ENCODE measurements around the gene ANO2.

Gene ANO2

DNA sequence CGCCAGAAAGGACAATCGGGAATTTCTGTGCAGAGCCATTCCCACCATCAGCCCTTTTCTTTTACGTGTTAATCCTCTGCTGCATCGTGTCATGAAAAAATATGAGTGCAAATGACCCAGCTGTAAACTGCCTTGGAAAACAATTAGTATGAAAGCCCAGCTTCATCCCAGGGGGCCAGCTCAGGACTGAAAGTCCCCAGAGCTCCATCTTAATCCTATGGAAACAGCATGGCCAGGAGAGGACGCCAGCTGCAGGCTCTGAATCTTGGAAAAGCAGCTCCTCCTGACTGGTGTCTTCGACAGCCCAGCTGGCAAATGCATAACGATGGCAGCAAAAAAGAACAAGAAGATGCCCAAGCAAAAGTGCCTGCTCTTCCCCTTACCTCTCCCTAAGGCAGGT lies 321.6 kb downstream of the ANO2 start:
- DNase-seq (ENCODE audit: low read depth, low spot score), result no peak

DNA sequence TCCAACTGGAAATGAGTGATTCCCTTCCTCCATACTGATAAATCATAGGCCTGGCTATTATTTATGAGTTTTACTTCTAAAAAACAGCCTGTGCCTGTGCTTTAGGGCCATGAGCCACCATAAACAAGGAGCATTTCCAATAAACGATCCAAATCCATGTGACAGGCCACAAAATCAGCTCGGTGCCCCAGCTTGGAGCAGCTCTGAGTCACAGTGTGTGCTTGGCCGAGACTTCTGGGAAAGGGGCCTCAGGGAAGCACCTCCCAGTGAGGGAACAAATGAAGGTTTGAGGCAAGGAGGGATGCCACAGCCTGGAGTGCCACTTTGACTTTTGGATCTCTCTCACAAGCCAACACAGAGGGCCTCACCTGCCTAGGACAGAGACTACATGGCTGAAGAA lies 322.8 kb downstream of the ANO2 start:
- DNase-seq (ENCODE audit: low read depth, low spot score), result no peak

DNA sequence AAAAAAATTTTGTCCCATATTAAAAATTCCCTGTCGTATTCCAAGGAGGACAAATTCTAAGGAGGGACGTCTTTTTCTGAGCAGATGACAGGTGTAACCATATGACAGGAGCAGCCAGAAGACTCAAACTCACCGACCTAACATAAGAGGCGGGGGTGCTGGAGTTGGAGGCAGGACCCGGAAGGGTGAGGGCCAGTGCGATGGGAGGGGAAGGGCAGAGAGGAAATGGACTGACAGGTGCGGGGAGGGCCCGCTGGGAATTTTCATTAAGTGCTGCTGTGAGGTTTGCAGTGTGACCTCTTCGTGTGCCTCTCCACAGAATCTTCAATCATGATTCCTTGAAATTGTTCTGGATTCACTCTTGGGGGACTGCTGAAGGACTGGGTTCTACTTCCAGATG lies 323.7 kb downstream of the ANO2 start:
- DNase-seq (ENCODE audit: low read depth, low spot score), result no peak

DNA sequence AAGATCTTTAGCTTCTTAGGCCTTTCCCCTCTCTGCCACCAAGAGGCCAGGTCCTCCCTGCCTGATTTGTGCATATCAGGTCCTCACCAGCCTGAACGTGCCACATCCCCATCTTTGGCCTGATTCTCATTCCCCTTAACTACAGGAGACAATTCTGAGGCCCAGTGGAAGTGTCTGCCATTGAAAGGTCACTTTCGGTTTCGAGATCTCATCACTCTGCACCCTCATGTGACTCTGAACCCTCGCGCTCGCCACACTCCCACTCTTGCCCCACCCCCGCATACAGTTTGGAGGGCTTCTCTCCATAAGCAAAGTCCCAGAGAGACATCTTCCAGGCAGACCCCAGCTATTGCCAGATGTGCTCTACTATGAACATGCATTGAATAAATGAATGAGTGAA lies 324.2 kb downstream of the ANO2 start:
- no peak for DNase-seq (ENCODE audit: low read depth, low spot score)

DNA sequence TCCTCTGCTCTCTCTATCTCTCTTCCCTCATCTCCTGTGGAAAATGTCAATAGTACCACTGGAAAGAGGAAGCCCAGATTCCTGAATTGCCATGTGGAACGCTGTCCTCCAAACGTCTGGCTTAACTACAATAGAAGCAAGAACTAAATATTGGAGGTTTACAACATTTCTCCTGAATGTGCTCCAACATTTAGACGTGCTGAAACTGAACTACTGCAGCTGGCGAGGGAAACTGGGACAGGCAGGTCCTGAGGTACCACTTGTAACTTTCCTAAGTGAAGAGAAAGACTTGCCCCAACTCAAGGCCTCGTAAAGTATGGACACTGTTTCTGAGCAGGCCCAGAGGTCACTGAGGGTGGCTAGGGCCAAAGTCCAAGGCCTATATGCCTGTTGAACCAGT lies 325.4 kb downstream of the ANO2 start:
- DNase-seq (ENCODE audit: low read depth, low spot score), result no peak

DNA sequence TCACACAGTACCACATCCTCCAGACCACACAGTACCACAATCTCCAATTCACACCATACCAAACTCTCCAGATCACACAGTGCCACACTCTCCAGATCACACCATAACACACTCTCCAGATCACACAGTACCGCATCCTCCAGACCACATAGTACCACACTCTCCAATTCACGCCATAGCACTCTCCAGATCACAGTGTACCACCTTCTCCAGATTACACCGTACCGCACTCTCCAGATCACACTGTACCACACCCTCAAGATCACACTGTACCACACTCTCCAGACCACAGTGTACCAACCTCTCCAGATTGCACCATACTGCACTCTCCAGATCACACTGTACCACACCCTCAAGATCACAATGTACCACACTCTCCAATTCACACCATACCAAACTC lies 328.2 kb downstream of the ANO2 start:
- DNase-seq (ENCODE audit: low read depth, low spot score), result no peak

DNA sequence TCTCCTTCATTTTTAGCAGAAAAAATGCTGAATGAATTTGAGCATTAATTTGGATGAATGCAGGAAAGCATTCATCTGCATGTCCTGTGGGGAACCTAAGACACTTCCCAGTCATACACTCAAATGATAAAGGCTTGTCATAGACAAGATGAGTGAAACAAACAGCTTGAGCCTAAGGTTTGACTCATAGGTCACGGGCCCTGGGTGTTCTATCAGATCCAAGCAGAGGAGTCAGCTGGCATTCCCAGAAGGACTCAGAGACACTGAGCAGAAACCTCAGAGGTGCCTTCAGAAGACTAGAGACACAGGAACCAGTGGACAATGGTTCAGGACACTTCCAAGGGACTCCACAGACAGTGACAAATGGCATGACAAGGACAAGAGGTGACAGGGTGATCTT lies 329.3 kb downstream of the ANO2 start:
- DNase-seq (ENCODE audit: low read depth, low spot score), result no peak

DNA sequence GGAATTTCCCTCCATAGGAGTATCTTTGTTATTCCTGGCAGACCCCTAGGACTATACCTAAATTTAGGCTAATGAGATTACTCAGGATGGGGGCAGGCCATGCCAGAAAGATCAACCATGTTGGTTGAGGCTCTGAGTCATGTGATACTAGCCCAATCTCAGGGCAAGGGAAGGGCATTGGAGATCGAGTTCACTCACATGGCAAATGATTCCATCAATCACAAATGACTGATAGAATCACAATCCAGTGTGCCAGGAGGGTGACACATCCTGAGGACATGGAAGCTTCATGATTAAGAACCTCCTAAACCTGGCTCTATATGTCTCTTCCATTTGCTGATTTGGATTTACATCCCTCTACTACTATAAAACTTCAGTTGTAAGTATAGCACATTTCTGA lies 330.8 kb downstream of the ANO2 start:
- DNase-seq (ENCODE audit: low read depth, low spot score), result no peak

DNA sequence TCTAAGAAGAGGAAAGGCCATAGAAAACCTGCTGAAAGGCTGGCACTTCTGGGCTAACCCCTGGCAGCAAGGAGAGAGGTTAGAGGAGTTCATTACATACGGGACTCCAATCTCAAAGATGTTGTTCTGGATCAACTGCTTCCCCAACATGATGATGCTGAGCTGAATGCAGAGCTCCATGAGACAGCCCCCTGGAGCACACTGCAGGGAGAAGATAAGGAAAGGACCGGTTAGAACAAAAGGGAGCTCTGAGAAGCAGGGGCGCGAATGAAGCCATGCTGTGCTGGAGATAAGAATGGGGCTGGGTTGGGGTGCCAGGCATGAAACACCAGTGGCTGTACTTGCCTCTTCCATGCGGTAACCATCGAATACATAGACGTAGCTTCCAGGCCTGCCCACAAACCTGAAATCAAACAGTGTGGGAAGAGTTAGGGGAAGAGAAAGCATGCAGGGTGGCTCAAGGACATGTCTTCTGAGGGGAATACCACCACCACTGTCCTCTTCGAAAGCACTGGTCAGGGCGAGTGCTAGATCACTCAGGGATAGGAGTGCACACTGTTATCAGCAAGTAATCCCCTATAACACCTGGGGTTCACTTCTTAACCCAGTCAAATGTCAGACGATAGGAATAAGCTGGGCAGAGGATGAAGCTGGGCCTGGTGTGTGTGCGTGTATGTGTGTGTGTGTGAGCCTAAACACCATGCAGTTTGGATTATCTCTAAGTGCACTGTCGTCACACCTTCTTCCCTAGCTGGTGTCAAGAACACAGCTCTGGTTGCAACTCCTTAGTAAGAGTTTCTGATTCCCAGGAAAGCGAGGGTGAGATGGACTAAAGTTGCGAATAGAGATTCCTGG lies 332.3 kb downstream of the ANO2 start:
- no peak for DNase-seq (ENCODE audit: low read depth, low spot score)

DNA sequence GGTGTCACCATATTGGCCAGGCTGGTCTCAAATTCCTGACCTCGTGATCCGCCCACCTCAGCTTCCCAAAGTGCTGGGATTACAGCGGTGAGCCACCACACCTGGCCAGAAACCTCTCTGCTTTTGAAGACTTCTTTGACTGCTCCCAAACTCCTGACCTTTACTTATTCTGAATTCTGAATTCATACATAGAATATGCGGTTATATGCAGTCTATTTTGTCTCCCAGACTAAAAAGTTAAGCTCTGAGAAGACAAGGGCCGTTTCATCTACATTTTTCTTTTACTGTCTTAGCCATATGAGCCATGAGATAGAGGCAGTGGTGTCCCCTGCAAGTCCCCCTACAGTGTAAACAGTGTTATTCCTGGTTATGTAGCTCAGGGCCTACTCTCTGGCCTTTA lies 333.9 kb downstream of the ANO2 start:
- no peak for DNase-seq (ENCODE audit: low read depth, low spot score)

DNA sequence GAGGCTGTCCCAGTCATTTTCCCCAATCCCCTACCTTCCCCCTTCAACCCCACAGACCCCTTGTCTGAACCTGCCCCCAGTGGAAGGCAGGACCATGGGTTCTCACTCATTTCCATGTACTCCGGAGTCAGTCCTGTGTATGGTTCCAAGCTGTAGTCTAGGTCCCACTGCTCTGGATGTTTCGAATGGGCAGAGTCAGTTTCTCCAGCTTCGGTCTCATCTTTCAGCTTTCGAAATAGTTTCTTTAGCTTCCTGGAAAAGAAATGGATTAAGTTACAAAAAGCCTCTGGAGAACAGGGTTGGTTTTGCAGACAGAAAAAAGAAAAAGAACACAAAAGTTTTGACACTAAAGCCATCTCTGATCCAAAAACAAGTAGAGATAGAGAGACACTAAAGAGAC lies 345.7 kb downstream of the ANO2 start:
- no peak for DNase-seq (ENCODE audit: low read depth, low spot score)

DNA sequence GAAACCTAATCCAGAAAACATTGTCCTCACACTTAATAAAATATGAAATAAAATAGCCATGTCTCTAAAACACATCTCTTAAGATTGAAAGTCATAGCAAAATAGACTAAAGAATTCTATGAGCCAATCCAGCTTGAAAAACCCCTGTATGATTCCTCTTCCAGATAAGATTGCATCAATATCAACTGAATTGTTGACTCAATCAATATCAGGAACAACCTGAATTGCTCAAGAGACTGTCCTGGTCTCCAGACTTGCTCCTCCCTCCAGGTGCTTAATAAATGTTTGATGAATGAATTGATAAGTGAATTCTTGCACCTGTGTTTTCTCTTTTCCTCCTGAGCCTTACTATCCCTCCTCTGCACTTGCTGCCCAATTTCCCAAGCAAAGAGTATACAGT lies 351.1 kb downstream of the ANO2 start:
- DNase-seq (ENCODE audit: low read depth, low spot score), result no peak

DNA sequence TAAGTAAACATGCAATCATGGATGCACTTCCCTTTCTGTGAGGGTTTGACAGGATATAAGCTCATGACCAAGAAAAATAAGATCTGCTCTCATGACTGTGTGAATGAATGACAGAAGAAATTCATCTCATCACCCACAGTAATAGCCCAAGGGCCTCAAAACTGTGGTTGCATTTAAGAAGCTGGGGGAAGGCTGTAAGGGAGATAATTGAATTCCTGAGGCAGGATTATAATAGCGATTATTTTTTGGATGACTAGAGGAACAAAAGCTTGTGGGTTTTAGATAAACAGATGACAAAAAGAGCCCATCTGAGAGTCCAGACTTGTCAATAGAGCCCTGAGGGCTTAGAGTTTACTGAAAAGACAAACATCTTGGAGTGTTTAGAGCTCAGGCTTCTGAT lies 352.0 kb downstream of the ANO2 start:
- no peak for DNase-seq (ENCODE audit: low read depth, low spot score)

DNA sequence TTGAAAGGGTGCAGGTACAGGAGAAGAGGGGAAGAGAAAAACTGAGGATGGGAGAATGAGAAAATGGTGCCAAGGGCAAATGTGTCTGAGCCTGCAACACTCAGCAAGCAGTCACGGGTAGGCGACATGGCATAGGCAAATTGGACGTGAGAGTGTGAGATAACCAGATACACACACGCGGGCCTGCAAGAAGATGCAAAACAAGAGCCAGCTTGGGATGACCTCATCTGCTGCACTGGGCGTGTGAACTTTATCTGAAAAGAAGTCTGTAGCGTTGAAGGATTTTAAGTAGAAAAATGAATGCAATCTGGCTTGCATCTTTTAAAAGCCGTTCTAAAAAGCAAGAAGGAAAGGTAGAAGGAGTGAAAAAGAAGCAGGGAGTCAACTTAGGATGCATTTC lies 352.7 kb downstream of the ANO2 start:
- DNase-seq (ENCODE audit: low read depth, low spot score), result no peak

DNA sequence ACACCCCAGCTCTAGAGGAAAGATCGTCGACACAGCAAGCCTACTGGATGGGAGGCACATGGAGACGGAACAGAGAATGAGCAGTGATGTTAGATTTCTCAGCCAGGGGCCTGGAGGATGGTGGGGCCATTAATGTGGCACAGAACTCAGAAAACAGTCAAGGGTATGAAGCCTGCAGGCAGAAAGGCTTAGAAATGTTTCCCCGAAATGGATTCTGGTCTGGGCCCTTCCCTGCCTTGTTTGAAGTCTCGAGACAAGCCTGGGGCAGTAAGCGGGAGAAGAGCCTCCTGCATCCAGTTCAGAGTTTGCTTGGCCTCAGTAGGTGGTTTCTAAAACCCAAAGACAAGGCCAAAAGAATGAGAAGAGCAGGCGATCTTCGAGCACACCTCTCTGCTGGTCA lies 354.7 kb downstream of the ANO2 start:
- no peak for DNase-seq (ENCODE audit: low read depth, low spot score)

DNA sequence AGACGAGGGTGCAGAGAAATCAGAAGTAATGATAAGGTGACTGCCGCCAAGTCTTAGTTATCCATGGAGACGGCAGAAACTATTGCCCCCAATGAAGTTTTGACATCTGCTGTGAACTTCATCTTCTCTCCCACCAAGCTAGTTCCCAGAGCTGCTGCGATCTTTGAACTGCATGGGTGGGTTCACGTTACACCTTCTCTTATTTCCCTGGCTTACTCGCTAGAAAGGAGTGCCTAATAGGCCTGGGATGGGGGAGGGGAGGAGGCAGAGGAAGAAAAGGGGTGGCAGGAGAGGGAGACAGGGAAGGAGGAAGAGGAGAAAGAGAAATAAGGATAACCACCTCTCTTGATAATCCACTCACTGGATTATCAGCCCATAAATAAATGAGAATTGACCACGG lies 356.0 kb downstream of the ANO2 start:
- no peak for DNase-seq (ENCODE audit: low read depth, low spot score)

DNA sequence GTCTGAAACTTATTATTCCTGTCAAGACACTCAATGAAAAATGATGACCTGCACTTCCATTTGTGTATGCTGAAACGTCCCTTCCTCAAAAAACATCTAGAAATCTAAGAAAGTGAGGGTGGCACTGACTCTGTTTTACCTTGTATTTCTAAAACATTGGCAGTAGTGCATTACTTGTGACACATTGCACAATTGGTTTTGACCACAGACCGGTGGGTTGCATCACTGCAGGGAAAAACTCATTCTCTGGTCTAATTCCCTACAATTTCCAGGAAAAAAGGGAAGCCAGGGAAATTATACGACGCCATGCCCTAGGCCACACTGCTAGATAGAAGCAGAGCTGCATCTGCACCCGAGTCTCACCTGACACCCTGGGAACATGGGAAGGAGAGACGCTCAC lies 356.5 kb downstream of the ANO2 start:
- no peak for DNase-seq (ENCODE audit: low read depth, low spot score)

DNA sequence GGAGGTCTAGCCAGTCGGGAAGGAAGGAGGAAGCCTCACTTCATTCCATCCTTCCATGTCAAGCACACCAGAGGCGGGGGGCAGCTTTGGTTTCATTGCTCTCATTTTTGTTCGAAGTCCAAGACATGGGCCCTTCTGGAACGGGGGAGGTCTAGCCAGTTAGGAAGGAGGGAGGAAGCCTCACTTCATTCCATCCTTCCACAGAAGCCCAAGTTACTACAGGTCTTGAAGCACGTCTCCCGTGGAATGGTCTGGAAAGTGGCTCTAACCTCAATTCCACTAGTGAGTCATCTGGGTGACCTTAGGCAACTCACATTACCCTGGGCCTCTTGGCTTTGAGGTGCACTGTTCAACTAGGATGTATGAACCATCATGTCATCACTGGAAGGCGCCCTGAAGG lies 356.9 kb downstream of the ANO2 start:
- no peak for DNase-seq (ENCODE audit: low read depth, low spot score)

DNA sequence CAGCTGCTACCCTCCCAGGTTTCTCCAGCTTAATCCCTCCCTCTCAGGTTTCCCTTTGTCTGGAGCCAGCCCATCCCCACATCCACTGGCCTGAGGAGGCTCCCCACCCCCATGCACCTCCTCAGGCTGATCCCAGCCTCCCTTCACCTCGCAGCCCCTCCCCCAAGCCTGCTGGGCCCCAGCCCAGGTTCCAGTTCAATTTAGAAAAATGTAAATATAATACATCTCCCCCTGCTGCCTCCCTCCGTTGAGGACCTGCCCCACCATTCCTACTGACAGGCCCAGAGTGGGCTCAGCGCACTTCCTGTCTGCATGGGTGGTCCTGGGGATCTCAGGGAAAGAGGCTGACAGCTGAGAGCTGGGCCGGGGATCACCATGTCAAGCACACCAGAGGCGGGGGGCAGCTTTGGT lies 357.3 kb downstream of the ANO2 start:
- DNase-seq (ENCODE audit: low read depth, low spot score), result no peak

DNA sequence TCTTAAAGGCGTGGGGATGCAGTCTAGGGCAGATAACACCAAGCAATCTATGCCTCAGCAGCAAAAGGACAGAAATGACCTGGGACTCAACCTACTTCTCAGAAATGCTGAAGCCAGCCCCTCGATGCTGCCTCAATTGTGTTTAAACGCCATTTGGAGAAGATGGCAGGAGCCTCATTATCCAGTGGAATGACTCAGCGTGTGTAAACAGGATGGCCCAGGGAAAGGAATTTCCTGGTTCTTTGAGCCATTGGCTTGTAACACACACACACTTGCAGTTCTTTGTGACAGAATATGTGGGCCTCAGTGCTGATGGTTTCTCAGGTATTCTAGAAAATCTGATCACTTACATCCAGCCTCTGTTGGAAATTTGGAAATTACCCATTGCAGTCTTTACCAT lies 358.9 kb downstream of the ANO2 start:
- no peak for DNase-seq (ENCODE audit: low read depth, low spot score)

DNA sequence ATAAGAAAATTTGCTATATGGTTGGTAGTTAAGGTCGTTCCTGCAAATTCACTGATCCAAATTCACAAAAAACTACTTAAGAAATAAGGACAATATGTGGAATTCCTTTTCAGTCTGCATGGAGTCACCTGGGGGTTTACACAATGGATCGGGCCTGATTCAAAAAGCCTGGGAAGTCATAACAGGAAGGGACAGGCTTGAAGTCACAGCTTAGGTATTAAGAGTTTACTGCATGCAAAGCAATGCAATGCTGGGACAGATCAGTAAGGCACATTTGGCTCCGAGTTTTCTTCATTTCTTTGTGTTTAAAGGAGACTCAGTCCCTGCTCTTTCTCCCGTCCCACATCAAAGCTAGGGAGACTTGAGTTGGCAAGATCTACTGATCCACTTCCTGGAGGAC lies 359.9 kb downstream of the ANO2 start:
- DNase-seq (ENCODE audit: low read depth, low spot score), result no peak

DNA sequence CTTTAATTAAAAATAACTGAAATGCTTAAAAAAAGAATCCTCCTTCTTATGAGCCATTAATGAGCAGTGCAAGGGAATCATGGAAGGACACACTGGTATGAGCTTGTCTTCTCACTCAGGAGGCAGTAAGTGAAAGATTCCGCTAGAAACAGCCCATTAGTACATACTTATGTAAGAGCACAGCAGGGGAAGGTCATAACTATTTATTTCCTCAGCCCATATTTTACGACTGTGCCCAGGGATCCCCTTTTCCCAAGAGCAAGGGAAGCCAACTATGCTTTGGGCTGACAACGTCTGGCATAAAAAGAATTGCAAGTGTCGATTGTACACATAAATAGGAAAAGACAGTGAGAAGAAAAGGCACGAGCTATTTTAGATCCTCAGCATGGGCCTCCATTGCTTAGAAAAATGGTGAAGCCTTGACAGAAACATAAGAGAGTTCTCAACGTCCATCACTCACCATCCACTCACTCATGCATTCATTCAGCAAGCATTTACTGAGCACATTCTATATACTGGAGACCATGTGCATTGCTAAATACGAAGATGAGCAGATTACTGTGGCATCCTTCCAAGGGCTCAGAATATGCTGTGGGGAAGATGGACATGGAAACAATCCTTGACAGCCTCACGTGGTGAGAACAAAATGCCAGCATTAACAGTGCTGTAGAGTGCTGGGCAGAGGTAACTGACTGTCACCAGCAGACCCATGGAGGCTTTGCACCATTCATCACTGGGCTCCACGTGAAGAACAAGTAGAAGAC lies 360.5 kb downstream of the ANO2 start:
- DNase-seq (ENCODE audit: low read depth, low spot score), result no peak

DNA sequence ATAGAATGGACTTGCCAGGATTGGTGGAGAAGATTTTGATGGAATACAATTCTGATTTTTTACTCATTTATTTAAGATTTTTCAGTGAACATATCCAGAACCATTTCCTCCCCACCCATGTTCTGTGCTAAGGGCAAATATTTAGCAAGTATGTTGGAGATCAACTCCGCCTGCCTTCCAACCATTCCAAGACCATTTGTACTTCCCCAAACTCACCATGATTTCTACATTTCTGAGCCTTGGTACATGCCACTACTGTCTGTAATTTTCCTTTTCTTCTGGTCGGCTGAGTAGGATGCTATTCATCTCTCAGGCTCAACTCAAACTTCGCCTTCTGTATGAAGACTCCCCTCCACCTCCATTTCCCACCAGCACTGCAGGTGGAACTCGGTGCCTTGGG lies 362.5 kb downstream of the ANO2 start:
- no peak for DNase-seq (ENCODE audit: low read depth, low spot score)
